NCI-H524 (cell line): Measurements from ENCODE around the gene NR3C1.
A peak's percentile ranks its signal among the peaks of the same experiment; 100 is the strongest.

Experiments used
- DNase-seq, 2 experiments: peaks; one replicate each; lab custom pipeline; 2025; lab: John Stamatoyannopoulos, UW

NR3C1 gene

GRCh38 chr5:143234162-143234842 lies 169.2 kb downstream of the NR3C1 start:
- no peak for DNase-seq

GRCh38 chr5:143233031-143233430 lies 170.5 kb downstream of the NR3C1 start:
- DNase-seq = no peak

- no peak for DNase-seq
Observed at GRCh38 chr5:143231973-143232812, 171.3 kb downstream of the NR3C1 start.

- no peak for DNase-seq
Observed at GRCh38 chr5:143231416-143231815, 172.1 kb downstream of the NR3C1 start.

- DNase-seq = no peak
Observed at GRCh38 chr5:143230676-143230996, 172.8 kb downstream of the NR3C1 start.

- no peak for DNase-seq
Observed at GRCh38 chr5:143229896-143230675, 173.4 kb downstream of the NR3C1 start.

- peak in 1 of 2 experiments; percentile 23 for DNase-seq
Observed at GRCh38 chr5:143229426-143229895, 174.0 kb downstream of the NR3C1 start.

- no peak for DNase-seq
Observed at GRCh38 chr5:143228597-143229293, 174.7 kb downstream of the NR3C1 start.
